PC-9 (cell line): ENCODE results near the gene MAGI1. TPM values are rescaled to one million over a fixed set of nuclear protein-coding genes. Genes with fewer than 3 reads are reported as not detected.

Experiments used
- BruUV-seq: library from RNA; stranded (reverse); fragments of 400-500 nt; replicated peaks from 2 replicates; lab custom pipeline; 2021; lab: Mats Ljungman, UMichigan
- CTCF ChIA-PET: fragments of 300-600 bp; sonication (Branson Sonifier 250); formaldehyde crosslinking; loops from one replicate; lab custom pipeline; 2022; ENCODE audit warnings: antibody characterized with exemption; lab: Charles Lee
- POLR2A ChIA-PET: fragments of 300-600 bp; sonication (Branson Sonifier 250); formaldehyde crosslinking; loops from one replicate; lab custom pipeline; 2022; ENCODE audit warnings: antibody characterized with exemption; ENCODE audit not compliant: unreplicated experiment; lab: Charles Lee
- DNase-seq, 2 experiments: peaks; one replicate each; pipeline versions ENCODE4 v3.0.0 to v3.0.0-alpha.2; 2015 to 2022; ENCODE audit warnings: mixed read lengths in 1 of 2
- H2AFZ ChIP-seq: fragments of 200-600 bp; sonication (generic); 2 replicates; pipeline ENCODE4 v1.8.1; 2017; ENCODE audit warnings: antibody characterized with exemption
- H3F3A ChIP-seq: fragments of 200-600 bp; sonication (generic); 2 replicates; pipeline ENCODE4 v1.8.1; 2017; ENCODE audit warnings: antibody characterized with exemption, mild to moderate bottlenecking, low read depth; ENCODE audit not compliant: insufficient read depth
- H3K27ac ChIP-seq: fragments of 200-600 bp; sonication (generic); 2 replicates; pipeline ENCODE4 v1.6.1; 2016; ENCODE audit warnings: mixed run types
- H3K27me3 ChIP-seq: fragments of 200-600 bp; sonication (generic); 2 replicates; pipeline ENCODE4 v1.6.1; 2016; ENCODE audit warnings: low read depth, mixed run types; ENCODE audit not compliant: insufficient read depth
- H3K36me3 ChIP-seq: fragments of 200-600 bp; sonication (generic); 2 replicates; pipeline ENCODE4 v1.6.1; 2016; ENCODE audit warnings: low read depth, mixed run types
- H3K4me1 ChIP-seq: fragments of 200-600 bp; sonication (generic); replicated peaks from 2 replicates; pipeline ENCODE4 v1.6.1; 2016; ENCODE audit warnings: mixed run types; ENCODE audit not compliant: insufficient read depth
- H3K4me2 ChIP-seq: fragments of 200-600 bp; sonication (generic); 2 replicates; pipeline ENCODE4 v1.6.1; 2017; ENCODE audit warnings: mixed run types
- H3K4me3 ChIP-seq: fragments of 200-600 bp; sonication (generic); 2 replicates; pipeline ENCODE4 v1.6.1; 2016; ENCODE audit warnings: mixed run types
- H3K79me2 ChIP-seq: fragments of 200-600 bp; sonication (generic); 2 replicates; pipeline ENCODE4 v1.6.1; 2017; ENCODE audit warnings: low read depth, mixed run types
- H3K9me2 ChIP-seq: fragments of 200-600 bp; sonication (generic); 2 replicates; pipeline ENCODE4 v1.8.1; 2017; ENCODE audit warnings: mild to moderate bottlenecking; ENCODE audit not compliant: insufficient read depth
- H3K9me3 ChIP-seq: fragments of 200-600 bp; sonication (generic); 2 replicates; pipeline ENCODE4 v1.8.1; 2016; ENCODE audit warnings: low read depth; ENCODE audit not compliant: insufficient read depth
- H4K20me1 ChIP-seq: fragments of 200-600 bp; sonication (generic); 2 replicates; pipeline ENCODE4 v1.8.1; 2017; ENCODE audit not compliant: insufficient read depth
- EZH2 ChIP-seq: fragments of 200-600 bp; sonication (generic); IDR thresholded peaks from 2 replicates; pipeline ENCODE4 v1.8.0; 2017; ENCODE audit warnings: antibody characterized with exemption, low read depth
- intact Hi-C: fragments of 100-400 bp; cut with micrococcal nuclease; formaldehyde crosslinking; loops from one replicate; pipeline ENCODE4 v1.10.0; 2022; ENCODE audit not compliant: unreplicated experiment
- total RNA-seq: library from RNA; stranded (reverse); gene quantifications from 2 replicates; pipeline ENCODE4 v1.2.3, GENCODE V29; 2021
- TF ChIP-seq, protein P1 (sequence below): fragments of 200-600 bp; sonication (generic); conservative IDR thresholded peaks from 2 replicates; pipeline ENCODE4 v1.6.1; 2017; ENCODE audit warnings: mixed run types, antibody characterized with exemption, mild to moderate bottlenecking, moderate library complexity

Gene MAGI1
- total RNA-seq, 1 experiment from 2014 or later: 23.3 TPM

DNA sequence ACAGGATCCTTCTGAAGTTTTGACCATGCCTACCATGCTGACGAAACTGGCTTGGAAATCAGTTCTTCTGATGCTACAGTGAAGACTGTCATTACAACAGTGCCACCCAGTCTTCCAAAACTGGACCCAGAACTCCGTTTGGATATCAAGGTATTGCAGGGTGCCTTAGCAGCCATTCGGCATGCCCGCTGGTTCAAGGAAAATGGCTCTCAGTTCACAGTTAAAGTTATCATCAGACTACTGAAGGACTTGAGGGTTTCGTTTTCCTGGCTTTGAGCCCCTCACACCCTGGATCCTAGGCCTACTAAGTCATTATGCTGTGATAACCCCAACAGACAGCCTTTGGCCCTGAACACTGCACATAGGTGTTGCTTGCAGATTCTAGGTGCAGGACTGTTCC lies 351.0 kb downstream of the MAGI1 start:
- Histone ChIP-seq H3K27ac (no peak overlapping the region), H3K4me2 (no peak overlapping the region), H3K79me2 (no peaks in the 10 kb centered on the region), H3F3A (no peaks in the 10 kb centered on the region), H2AFZ (no peak overlapping the region), H3K36me3 (no peaks in the 10 kb centered on the region), H3K27me3 (no peaks in the 10 kb centered on the region), H3K9me2 (no peaks in the 10 kb centered on the region), H4K20me1 (peaks cover 4% of the 10 kb centered on the region; the same call in 1 of the 2 replicates), H3K4me3 (no peak overlapping the region), H3K4me1 (no peaks in the 10 kb centered on the region), H3K9me3 (no peaks in the 10 kb centered on the region)
- no peak for DNase-seq
- CTCF ChIA-PET: no interaction called here
- intact Hi-C loops: no loop called here
- BruUV-seq: no TSS peak
- TF ChIP-seq, protein P1, sequence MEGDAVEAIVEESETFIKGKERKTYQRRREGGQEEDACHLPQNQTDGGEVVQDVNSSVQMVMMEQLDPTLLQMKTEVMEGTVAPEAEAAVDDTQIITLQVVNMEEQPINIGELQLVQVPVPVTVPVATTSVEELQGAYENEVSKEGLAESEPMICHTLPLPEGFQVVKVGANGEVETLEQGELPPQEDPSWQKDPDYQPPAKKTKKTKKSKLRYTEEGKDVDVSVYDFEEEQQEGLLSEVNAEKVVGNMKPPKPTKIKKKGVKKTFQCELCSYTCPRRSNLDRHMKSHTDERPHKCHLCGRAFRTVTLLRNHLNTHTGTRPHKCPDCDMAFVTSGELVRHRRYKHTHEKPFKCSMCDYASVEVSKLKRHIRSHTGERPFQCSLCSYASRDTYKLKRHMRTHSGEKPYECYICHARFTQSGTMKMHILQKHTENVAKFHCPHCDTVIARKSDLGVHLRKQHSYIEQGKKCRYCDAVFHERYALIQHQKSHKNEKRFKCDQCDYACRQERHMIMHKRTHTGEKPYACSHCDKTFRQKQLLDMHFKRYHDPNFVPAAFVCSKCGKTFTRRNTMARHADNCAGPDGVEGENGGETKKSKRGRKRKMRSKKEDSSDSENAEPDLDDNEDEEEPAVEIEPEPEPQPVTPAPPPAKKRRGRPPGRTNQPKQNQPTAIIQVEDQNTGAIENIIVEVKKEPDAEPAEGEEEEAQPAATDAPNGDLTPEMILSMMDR: no peak
- no peak for TF ChIP-seq EZH2
- POLR2A ChIA-PET: no interaction called here

DNA sequence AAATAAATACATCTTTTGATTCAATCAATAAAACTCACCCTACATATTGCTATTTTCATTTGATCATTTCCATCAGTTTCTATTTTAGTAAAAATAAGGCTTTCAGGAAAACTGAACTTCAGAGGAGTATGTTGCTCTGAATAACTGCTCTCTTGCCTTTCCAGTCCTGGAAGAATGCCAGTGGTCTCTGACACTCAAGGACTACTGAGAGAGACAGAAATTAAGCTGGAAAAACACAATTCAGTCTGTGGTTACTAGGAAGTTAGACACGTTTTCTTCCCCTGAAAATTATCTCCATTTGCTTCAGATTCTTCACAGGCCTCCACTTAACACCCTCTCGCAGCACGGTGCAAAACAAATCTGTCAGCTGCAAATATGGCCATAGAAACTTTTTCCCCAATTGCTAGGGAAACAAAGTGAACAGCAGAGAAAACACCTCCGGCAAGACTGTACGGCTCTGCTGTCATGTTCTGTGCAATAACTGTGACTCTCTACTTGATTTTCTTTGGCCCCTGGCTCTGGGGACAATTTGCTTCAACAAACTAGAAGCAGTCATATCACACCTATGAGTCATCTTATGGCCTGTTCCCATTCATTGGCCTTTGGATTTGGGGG lies 353.0 kb downstream of the MAGI1 start:
- intact Hi-C loops: no loop called here
- BruUV-seq: no TSS peak
- CTCF ChIA-PET: no interaction called here

DNA sequence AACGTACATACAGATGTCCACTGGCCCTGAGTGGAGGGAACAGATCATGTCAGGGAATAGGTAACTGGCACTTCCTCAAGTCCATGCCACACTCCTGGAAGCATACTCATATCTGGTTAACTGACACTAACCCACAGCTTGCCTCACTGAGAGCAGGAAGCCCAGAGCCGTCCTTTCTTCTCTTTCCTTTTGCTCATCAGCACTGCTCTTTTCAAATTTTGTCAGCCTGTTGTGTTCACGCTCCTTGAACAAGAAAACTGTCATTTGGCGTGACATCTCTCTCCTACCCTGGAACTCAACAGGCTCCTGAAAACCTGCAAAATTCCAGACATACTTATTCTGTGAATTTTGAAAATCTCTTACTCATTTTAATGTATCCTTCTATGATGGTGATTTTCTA lies 360.2 kb downstream of the MAGI1 start:
- H2AFZ ChIP-seq: no peak overlapping the region
- no peaks in the 10 kb centered on the region for H3K9me2 ChIP-seq
- ChIA-PET POLR2A (no interaction called here), CTCF (no interaction called here)
- no peak overlapping the region for H3K27ac ChIP-seq
- H3K9me3 ChIP-seq: no peaks in the 10 kb centered on the region
- DNase-seq: no peak
- no peaks in the 10 kb centered on the region for H3K36me3 ChIP-seq
- no peaks in the 10 kb centered on the region for H3K27me3 ChIP-seq
- no peak overlapping the region for H3K4me3 ChIP-seq
- H3K4me2 ChIP-seq: no peak overlapping the region
- TF ChIP-seq, protein P1: no peak
- TF ChIP-seq EZH2: no peak
- H4K20me1 ChIP-seq: peaks cover 4% of the 10 kb centered on the region
- no peaks in the 10 kb centered on the region for H3F3A ChIP-seq
- intact Hi-C loops: loop anchor here (10.0 kb wide), 1 partner anchor 1144 kb away; no protein-coding TSS in a partner anchor
- H3K79me2 ChIP-seq: no peaks in the 10 kb centered on the region
- H3K4me1 ChIP-seq: peaks cover 5% of the 10 kb centered on the region; the same call in 1 of the 2 replicates
- BruUV-seq: no TSS peak

More for the DNA sequence above, 353.0 kb downstream of the MAGI1 start:
- Histone ChIP-seq H3K4me3 (no peak overlapping the region), H3K27ac (no peak overlapping the region), H3K4me1 (no peaks in the 10 kb centered on the region), H2AFZ (no peak overlapping the region), H3K79me2 (no peaks in the 10 kb centered on the region), H3K4me2 (no peak overlapping the region), H3K27me3 (no peaks in the 10 kb centered on the region), H3K9me3 (no peaks in the 10 kb centered on the region), H3K9me2 (no peaks in the 10 kb centered on the region), H3K36me3 (no peaks in the 10 kb centered on the region), H4K20me1 (peaks cover 4% of the 10 kb centered on the region; the same call in 1 of the 2 replicates), H3F3A (no peaks in the 10 kb centered on the region)
- TF ChIP-seq EZH2: no peak
- TF ChIP-seq, protein P1: no peak
- DNase-seq: no peak
- POLR2A ChIA-PET: no interaction called here
